Ascending aorta (tissue), 2 donors: ENCODE data around the gene NLGN1. TPM values are rescaled to one million over a fixed set of nuclear protein-coding genes. Genes with fewer than 3 reads are reported as not detected.

Experiments used
- DNase-seq, 2 donors: peaks; one replicate each; pipeline ENCODE4 v3.0.0-alpha.2; 2019; ENCODE audit warnings: low spot score in 2 of 2
- H3K27ac ChIP-seq, 2 donors: fragments of 200-600 bp; sonication (generic); one replicate each; pipeline ENCODE4 v1.5.1; 2016 to 2017; ENCODE audit warnings: mild to moderate bottlenecking in 1 of 2
- H3K27me3 ChIP-seq: fragments of 200-600 bp; sonication (generic); one replicate; pipeline ENCODE4 v1.5.1; 2017
- H3K36me3 ChIP-seq, 2 donors: fragments of 200-600 bp; sonication (generic); one replicate each; pipeline ENCODE4 v1.5.1; 2016
- H3K4me1 ChIP-seq, 2 donors: fragments of 200-600 bp; sonication (generic); one replicate each; pipeline ENCODE4 v1.5.1; 2016 to 2017; ENCODE audit warnings: mild to moderate bottlenecking in 1 of 2
- H3K4me3 ChIP-seq, 2 donors: fragments of 200-600 bp; sonication (generic); one replicate each; pipeline ENCODE4 v1.5.1; 2016 to 2017; ENCODE audit warnings: mild to moderate bottlenecking in 1 of 2
- H3K9me3 ChIP-seq, 2 donors: fragments of 200-600 bp; sonication (generic); one replicate each; pipeline ENCODE4 v1.5.1; 2016
- intact Hi-C: fragments of 100-400 bp; cut with DNase I; formaldehyde crosslinking; loops from one replicate; pipeline ENCODE4 v1.15.1; 2023
- total RNA-seq: library from RNA; depleted of rRNA; stranded (reverse); fragments of >200 nt; gene quantifications from one replicate; pipeline ENCODE4 v1.1.0, GENCODE V29; 2016
- TF ChIP-seq, protein P1 (sequence below), 3 experiments: fragments of 200-600 bp in 2 of 3; fragments of 450-650 bp in 1 of 3; sonication (generic) in 2 of 3; IDR thresholded peaks; one replicate each; pipeline ENCODE4 v1.5.1; 2016 to 2019; ENCODE audit warnings: antibody characterized with exemption in 3 of 3, mild to moderate bottlenecking in 1 of 3, moderate library complexity in 1 of 3

NLGN1 gene
- total RNA-seq, 1 donor from 2014 or later, result 5.2 TPM

DNA sequence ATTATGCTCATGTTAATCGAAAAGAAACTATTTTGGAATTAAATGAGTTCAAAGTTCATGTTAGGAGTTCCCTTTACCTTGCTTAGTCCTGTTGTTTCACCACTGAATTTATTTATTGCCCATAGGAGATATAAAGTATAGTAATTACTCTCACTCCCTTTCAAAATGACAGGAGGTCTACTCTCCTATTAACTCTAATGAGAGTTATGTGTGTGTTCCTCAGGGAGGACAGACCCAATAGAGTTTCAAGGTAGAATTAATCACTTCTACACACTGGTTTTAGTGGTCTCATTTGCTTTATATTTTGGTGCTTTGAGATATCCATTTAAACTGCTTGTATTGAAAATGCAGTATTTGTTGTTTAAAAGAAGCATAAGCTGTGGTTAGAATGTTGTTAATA lies 398.9 kb downstream of the NLGN1 start:
- Histone ChIP-seq H3K36me3 (no peaks in the 10 kb centered on the region), H3K27me3 (no peaks in the 10 kb centered on the region), H3K27ac (no peak overlapping the region), H3K4me3 (no peak overlapping the region), H3K9me3 (no peaks in the 10 kb centered on the region), H3K4me1 (no peaks in the 10 kb centered on the region)
- intact Hi-C loops, result no loop called here
- TF ChIP-seq, protein P1, sequence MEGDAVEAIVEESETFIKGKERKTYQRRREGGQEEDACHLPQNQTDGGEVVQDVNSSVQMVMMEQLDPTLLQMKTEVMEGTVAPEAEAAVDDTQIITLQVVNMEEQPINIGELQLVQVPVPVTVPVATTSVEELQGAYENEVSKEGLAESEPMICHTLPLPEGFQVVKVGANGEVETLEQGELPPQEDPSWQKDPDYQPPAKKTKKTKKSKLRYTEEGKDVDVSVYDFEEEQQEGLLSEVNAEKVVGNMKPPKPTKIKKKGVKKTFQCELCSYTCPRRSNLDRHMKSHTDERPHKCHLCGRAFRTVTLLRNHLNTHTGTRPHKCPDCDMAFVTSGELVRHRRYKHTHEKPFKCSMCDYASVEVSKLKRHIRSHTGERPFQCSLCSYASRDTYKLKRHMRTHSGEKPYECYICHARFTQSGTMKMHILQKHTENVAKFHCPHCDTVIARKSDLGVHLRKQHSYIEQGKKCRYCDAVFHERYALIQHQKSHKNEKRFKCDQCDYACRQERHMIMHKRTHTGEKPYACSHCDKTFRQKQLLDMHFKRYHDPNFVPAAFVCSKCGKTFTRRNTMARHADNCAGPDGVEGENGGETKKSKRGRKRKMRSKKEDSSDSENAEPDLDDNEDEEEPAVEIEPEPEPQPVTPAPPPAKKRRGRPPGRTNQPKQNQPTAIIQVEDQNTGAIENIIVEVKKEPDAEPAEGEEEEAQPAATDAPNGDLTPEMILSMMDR (IDR thresholded peaks at IDR 0.05), result no peak
- DNase-seq, result no peak

DNA sequence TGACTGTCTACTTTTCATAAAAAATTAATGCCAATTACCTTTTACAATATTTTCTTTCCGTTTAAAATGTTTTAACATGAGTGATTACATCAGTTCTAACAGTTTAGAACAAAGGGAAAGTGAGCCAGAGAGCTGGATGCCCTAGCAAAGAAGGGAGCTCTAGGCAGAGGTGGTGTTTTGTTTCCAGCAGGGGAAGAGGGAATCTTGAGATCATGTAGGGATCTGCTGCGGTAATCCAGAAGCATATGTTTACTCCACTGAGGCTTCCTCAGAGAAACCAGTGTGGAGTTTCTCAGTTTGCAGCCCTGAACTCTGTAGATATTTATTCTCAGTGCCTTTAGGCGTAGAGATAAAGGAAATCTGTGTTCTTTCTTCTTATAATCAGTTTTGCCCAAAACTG lies 399.3 kb downstream of the NLGN1 start:
- Histone ChIP-seq H3K4me3 (no peak overlapping the region), H3K36me3 (no peaks in the 10 kb centered on the region), H3K27ac (no peak overlapping the region), H3K4me1 (no peaks in the 10 kb centered on the region), H3K9me3 (no peaks in the 10 kb centered on the region), H3K27me3 (no peaks in the 10 kb centered on the region)
- no peak for DNase-seq
- TF ChIP-seq, protein P1 (IDR thresholded peaks at IDR 0.05), result no peak
- intact Hi-C loops, result no loop called here

DNA sequence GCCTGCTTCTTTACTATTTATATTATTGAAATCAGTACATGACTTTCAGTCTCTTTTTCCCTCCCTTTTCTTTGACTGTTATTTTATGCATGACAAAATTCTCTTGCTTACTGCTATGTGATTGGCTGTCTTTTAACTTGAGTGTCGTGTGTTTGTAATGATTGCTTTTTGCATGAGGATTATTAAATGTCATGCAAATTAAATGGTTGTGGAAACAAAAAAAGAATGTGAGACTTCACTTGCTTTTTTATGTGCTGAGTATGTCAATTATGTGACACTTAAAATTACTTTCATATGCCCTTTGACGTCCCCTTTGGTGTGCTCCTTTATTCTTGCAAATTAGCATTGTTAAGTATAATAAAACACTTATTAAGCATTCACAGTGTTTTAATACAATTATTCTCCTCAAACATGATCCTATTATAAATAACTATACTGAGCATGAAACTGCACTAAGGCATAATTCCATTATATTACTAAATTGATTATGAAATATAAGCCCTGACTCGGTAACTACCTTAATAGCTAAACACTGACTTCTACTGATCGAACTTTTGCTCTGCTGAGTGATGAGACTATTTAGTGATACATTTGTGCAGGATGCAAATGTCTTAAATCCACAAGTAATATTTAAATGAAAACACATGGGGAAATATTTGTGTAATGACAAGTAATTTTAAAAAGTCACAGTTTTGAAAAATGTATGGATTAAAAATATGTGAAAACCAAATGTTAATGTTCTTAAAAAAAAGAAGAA lies 401.7 kb downstream of the NLGN1 start:
- TF ChIP-seq, protein P1 (IDR thresholded peaks at IDR 0.05), result no peak

DNA sequence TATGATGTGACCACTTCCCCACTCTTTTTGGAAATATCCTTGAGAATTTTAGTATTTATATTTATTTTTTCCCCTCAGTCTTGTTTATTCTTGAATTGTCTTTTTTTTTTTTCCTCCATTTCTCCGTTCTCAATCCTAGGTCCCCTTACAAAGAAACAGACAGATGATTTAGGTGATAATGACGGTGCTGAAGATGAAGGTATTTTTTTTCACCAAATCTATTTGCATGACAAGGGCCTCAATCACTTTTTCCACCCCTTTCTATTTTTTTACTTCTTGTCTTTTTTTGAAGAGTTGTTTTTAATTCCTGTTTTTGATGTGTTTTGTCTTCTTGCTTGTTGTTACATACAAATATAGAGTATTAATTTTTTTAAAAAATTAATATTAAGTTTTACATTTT lies 402.6 kb downstream of the NLGN1 start:
- Histone ChIP-seq H3K4me3 (no peak overlapping the region), H3K27me3 (no peaks in the 10 kb centered on the region), H3K4me1 (no peaks in the 10 kb centered on the region), H3K36me3 (no peaks in the 10 kb centered on the region), H3K9me3 (no peaks in the 10 kb centered on the region), H3K27ac (no peak overlapping the region)
- TF ChIP-seq, protein P1 (IDR thresholded peaks at IDR 0.05), result no peak
- intact Hi-C loops, result no loop called here
- DNase-seq, result no peak

More for the DNA sequence above, 401.7 kb downstream of the NLGN1 start:
- no peak overlapping the region for H3K4me3 ChIP-seq
- H3K9me3 ChIP-seq, result no peaks in the 10 kb centered on the region
- no peaks in the 10 kb centered on the region for H3K36me3 ChIP-seq
- no peaks in the 10 kb centered on the region for H3K27me3 ChIP-seq
- intact Hi-C loops, result no loop called here
- no peak for DNase-seq
- no peak overlapping the region for H3K27ac ChIP-seq
- no peaks in the 10 kb centered on the region for H3K4me1 ChIP-seq

DNA sequence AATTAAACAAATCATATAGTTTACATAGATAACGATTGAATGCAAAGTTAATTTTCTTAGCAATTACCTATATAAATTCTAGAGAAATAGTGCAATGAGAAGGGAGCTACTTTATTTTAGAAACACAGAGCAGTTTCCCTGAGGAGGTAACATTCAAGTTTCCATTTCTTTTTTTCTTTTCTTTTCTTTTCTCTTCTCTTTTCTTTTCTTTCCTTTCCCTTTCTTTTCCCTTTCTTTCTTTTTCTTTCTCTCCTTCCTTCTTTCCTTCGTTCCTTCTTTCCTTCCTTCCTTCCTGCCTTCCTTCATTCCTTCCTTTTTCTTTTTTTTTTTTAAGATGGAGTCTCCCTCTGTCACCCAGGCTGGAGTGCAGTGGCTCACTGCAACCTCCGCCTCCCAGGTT lies 417.3 kb downstream of the NLGN1 start:
- H3K4me3 ChIP-seq, result no peak overlapping the region
- no peaks in the 10 kb centered on the region for H3K9me3 ChIP-seq
- no peak overlapping the region for H3K27ac ChIP-seq
- intact Hi-C loops, result no loop called here
- TF ChIP-seq, protein P1 (IDR thresholded peaks at IDR 0.05), result no peak
- no peaks in the 10 kb centered on the region for H3K4me1 ChIP-seq
- no peaks in the 10 kb centered on the region for H3K36me3 ChIP-seq
- DNase-seq, result no peak
- no peaks in the 10 kb centered on the region for H3K27me3 ChIP-seq
